SH-SY5Y (cell line): Measurements from ENCODE around the gene POLA1.

Source experiments
- GATA2 ChIP-seq: IDR thresholded peaks from 2 replicates; pipeline ENCODE4 v1.6.1; 2011; ENCODE audit warnings: mild to moderate bottlenecking, low read depth, low read length
- GATA3 ChIP-seq: IDR thresholded peaks from 2 replicates; pipeline ENCODE4 v1.6.1; 2011; ENCODE audit warnings: low read depth, mild to moderate bottlenecking, low read length, moderate library complexity

GRCh38 chrX:24979081-24979480, 285.4 kb downstream of the POLA1 start:
- TF ChIP-seq GATA3, result no peak
- no peak for TF ChIP-seq GATA2
